Measurements from ENCODE around the gene SNRNP35. TPM values are rescaled to one million over a fixed set of nuclear protein-coding genes. Genes with fewer than 3 reads are reported as not detected.
A peak's percentile ranks its signal among the peaks of the same experiment; 100 is the strongest.
"Not testable (repeated sequence)": the region's sequence is repeated elsewhere in the genome, so short reads cannot be mapped to it uniquely, and the experiment has no call there.

Gene SNRNP35
- total RNA-seq, 1 donor from 2014 or later: 10.3 TPM

DNA sequence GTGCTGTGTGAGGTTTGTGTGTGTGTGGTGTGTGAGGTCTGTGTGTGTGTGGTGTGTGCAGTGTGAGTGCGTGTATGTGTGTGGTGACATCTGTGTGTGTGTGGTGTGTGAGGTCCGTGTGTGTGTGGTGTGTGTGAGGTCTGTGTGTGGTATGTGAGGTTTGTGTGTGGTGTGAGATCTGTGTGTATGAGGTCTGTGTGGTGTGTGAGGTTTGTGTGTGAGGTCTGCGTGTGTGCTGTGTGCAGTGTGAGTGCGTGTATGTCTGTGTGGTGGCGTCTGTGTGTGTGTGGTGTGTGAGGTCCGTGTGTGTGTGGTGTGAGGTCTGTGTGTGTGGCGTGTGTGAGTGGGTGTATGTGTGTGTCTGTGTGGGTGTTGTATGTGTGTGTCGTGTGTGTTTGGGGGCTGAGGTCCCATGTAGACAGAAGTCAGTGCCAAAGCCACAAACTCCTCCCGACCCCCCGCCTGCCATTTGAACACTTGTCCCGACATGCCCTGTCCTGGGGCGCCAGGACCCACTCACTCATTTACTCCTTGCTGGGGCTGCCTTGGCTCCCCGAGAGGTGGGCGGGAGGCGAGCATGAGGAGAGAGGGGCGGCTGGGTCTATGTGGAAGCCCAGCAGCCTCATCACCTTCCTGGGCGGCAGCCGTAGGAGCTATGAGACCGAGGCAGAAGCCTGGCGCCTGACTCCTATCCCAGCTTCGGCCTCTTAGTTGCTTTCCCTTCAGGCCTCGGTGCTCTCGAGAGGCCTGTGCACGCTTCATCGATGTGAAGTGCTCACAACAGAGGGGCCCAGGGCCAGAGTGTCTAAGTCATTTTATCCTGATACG lies 55.1 kb downstream of the SNRNP35 start:
- H3K36me3 ChIP-seq (ENCODE audit: control insufficient read depth, insufficient read depth, low read length): peaks cover 13% of the 10 kb centered on the region
- DNase-seq (ENCODE audit: low read depth) (peak; percentile 18), FAIRE-seq (no peak)
- no peak overlapping the region for H3K4me3 ChIP-seq (ENCODE audit: low read depth, low read length)
- TF ChIP-seq, protein P1, sequence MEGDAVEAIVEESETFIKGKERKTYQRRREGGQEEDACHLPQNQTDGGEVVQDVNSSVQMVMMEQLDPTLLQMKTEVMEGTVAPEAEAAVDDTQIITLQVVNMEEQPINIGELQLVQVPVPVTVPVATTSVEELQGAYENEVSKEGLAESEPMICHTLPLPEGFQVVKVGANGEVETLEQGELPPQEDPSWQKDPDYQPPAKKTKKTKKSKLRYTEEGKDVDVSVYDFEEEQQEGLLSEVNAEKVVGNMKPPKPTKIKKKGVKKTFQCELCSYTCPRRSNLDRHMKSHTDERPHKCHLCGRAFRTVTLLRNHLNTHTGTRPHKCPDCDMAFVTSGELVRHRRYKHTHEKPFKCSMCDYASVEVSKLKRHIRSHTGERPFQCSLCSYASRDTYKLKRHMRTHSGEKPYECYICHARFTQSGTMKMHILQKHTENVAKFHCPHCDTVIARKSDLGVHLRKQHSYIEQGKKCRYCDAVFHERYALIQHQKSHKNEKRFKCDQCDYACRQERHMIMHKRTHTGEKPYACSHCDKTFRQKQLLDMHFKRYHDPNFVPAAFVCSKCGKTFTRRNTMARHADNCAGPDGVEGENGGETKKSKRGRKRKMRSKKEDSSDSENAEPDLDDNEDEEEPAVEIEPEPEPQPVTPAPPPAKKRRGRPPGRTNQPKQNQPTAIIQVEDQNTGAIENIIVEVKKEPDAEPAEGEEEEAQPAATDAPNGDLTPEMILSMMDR (IDR thresholded peaks at IDR 0.05; ENCODE audit: insufficient read depth, low read length, severe bottlenecking): no peak
- no peaks in the 10 kb centered on the region for H3K27me3 ChIP-seq (ENCODE audit: control insufficient read depth, insufficient read depth, low read length)

DNA sequence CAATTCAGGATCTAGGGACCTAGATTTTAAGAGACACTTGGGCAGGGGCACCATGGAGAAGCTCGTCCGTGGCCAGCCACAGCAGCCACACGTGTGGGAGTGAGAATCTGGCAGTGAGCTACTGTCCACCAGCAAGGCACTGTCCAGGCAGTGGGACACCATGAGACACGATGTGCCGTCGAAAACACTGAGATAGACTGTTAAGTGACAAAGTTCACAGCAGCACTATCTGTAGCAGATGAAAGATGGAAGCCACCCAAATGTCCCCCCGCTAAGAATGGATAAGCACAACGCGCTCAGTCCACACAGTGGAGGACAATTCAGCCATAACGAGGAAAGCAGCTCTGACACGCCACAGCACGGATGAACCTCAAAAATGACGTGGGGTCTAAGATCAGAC lies 55.9 kb downstream of the SNRNP35 start:
- FAIRE-seq (no peak), DNase-seq (ENCODE audit: low read depth) (no peak)
- no peaks in the 10 kb centered on the region for H3K27me3 ChIP-seq (ENCODE audit: control insufficient read depth, insufficient read depth, low read length)
- TF ChIP-seq, protein P1 (IDR thresholded peaks at IDR 0.05; ENCODE audit: insufficient read depth, low read length, severe bottlenecking): no peak
- H3K36me3 ChIP-seq (ENCODE audit: control insufficient read depth, insufficient read depth, low read length): peaks cover 13% of the 10 kb centered on the region
- no peak overlapping the region for H3K4me3 ChIP-seq (ENCODE audit: low read depth, low read length)

- not testable (repeated sequence) for FAIRE-seq; DNase-seq (ENCODE audit: low read depth); H3K4me3 ChIP-seq (ENCODE audit: low read depth, low read length); H3K27me3 ChIP-seq (ENCODE audit: control insufficient read depth, insufficient read depth, low read length)
- peaks cover 13% of the 10 kb centered on the region for H3K36me3 ChIP-seq (ENCODE audit: control insufficient read depth, insufficient read depth, low read length)
These were observed 56.8 kb downstream of the SNRNP35 start for GRCh38 chr12:123514582-123515221.

DNA sequence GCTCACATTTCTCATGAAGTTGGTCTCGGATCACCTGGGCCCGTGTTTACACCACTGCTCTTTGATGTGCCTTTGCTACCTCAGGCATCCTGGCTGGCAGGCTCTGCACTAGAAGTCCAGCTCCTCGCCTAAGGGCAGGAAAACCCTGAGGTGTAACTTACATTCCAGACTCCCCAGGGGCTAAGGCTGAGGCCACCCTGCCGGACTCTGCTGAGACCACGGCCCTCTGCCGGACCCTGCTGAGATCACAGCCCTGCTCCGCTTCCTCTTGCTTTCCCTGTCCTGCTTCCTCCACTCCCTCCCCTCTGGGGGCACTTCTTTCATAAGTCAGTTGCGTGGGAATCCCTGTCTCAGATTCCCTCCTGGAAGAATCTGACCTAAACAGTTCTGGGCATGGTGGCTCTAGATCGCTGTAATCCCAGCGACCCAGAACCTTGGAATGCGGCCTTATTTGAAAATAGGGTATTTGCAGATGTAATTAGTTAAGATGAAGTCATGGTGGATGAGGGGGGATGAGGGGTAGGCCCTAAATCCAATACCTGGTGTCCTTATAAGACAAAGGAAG lies 58.4 kb downstream of the SNRNP35 start:
- TF ChIP-seq, protein P1 (IDR thresholded peaks at IDR 0.05; ENCODE audit: insufficient read depth, low read length, severe bottlenecking): no peak
- H3K4me3 ChIP-seq (ENCODE audit: low read depth, low read length): no peak overlapping the region
- peaks cover 13% of the 10 kb centered on the region for H3K36me3 ChIP-seq (ENCODE audit: control insufficient read depth, insufficient read depth, low read length)
- DNase-seq (ENCODE audit: low read depth) (no peak), FAIRE-seq (no peak)
- H3K27me3 ChIP-seq (ENCODE audit: control insufficient read depth, insufficient read depth, low read length): no peaks in the 10 kb centered on the region

Other genes starting within 250 kb of the SNRNP35 start
- 11.1 and 17.6 TPM in 2 replicates for gene MPHOSPH9, start 225.0 kb upstream of the SNRNP35 start, total RNA-seq
- gene MTRFR, start 224.7 kb upstream of the SNRNP35 start, total RNA-seq: 15.9 and 19.2 TPM in 2 replicates
- gene CDK2AP1, start 186.3 kb upstream of the SNRNP35 start, total RNA-seq: 64.2 and 76.2 TPM in 2 replicates
- gene SBNO1, start 93.3 kb upstream of the SNRNP35 start, total RNA-seq: 20.2 and 26.1 TPM in 2 replicates
- 36.3 and 39.0 TPM in 2 replicates for gene KMT5A, start 74.0 kb upstream of the SNRNP35 start, total RNA-seq
- 2.6 and 3.9 TPM in 2 replicates for gene RILPL2, start 21.5 kb upstream of the SNRNP35 start, total RNA-seq
- 7.9 and 8.6 TPM in 2 replicates for gene RILPL1, start 75.6 kb downstream of the SNRNP35 start, total RNA-seq
- 592 and 595 TPM in 2 replicates for gene TMED2, start 126.4 kb downstream of the SNRNP35 start, total RNA-seq
- gene DDX55, start 144.0 kb downstream of the SNRNP35 start, total RNA-seq: 16.5 and 23.4 TPM in 2 replicates
- 36.4 and 47.4 TPM in 2 replicates for gene EIF2B1, start 175.5 kb downstream of the SNRNP35 start, total RNA-seq
- 38.7 and 39.2 TPM in 2 replicates for gene GTF2H3, start 175.7 kb downstream of the SNRNP35 start, total RNA-seq
- 3.9 and 5.4 TPM in 2 replicates for gene TCTN2, start 213.0 kb downstream of the SNRNP35 start, total RNA-seq